IPS-NIHi7 (cell line): ENCODE measurements around the gene LRIT2.

Experiments
- DNase-seq: peaks from one replicate; pipeline ENCODE4 v3.0.0; 2012; ENCODE audit warnings: mixed read lengths; ENCODE audit errors: extremely low spot score

LRIT2 gene, protein sequence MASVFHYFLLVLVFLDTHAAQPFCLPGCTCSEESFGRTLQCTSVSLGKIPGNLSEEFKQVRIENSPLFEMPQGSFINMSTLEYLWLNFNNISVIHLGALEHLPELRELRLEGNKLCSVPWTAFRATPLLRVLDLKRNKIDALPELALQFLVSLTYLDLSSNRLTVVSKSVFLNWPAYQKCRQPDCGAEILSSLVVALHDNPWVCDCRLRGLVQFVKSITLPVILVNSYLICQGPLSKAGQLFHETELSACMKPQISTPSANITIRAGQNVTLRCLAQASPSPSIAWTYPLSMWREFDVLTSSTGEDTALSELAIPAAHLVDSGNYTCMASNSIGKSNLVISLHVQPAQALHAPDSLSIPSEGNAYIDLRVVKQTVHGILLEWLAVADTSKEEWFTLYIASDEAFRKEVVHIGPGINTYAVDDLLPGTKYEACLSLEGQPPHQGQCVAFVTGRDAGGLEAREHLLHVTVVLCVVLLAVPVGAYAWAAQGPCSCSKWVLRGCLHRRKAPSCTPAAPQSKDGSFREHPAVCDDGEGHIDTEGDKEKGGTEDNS

DNA sequence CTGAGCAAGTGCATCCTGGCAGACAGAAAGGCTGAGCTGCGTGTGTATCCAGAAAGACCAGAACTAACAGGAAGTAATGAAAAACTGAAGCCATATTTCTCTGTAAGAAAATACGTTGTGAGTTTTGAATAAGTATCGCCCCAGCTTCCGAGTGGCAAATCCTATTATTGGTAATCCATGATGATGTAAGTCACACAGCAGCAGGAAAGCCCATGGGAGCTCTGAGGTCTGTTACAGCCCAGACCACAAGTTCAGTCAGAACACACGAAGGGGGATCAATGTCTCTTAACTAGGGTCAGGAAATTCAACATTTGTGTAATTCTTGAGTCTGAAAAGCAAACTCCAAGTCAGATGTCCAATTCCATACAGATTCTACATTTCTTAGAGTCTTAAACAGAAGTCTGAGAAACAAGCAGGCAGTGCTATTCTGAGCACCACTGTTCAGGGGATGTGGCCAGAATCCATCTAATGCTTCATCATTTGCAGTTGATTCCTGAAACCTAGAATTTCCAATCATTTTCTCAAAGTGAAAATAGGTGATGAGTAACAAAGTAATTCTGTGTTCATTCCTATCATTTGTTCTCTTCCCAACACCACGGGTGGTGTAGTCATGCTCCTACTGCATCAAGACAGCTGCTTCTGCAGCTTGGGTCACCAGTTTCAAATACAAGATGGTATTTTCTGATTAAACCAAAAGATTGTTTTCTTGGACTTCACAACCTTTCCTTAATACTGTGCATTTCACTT, at the start of gene LRIT2:
TSS of gene LRIT2 (minus strand) at position 118 of the 747 bp plus-strand sequence. CDS start at position 94, 24 bp downstream.
- no peak for DNase-seq

DNA sequence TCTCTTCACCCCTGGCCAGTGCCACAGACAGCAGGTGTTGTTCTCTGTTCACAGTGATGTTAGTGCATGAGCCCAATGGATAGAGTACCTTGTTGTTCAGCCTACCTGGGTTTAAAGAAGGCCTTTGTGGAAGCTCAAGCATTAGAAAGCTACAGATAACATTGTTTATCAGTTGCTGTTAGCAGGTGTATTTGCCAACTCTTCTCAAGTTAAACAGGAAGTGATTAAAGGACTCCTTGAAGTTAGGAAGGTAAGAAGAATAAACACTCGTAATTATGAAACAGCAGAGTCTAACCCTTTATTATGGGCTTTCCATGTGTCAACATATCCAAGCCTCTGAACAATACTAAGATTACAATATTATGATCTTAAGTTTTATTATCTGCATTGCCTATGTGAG, 45.4 kb upstream of the LRIT2 start:
- no peak for DNase-seq

DNA sequence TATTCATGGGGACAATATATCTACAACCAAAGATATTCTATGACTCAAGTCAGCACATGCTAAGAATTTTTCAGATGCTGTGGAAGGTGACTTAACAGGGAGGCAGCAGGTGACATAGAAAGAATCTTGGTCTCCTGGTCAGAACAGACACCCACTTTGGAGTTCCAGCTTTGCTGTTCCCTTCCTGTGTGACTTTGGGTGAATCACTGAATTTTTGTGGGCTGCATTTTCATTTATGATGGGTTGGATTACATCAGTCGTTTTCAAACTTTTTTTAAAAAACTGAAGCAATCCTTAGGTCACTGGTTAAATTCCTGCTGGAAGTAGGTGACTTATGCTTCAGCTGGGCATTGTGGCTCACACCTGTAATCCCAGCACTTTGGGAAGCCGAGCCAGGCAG, 44.4 kb upstream of the LRIT2 start:
- no peak for DNase-seq

DNA sequence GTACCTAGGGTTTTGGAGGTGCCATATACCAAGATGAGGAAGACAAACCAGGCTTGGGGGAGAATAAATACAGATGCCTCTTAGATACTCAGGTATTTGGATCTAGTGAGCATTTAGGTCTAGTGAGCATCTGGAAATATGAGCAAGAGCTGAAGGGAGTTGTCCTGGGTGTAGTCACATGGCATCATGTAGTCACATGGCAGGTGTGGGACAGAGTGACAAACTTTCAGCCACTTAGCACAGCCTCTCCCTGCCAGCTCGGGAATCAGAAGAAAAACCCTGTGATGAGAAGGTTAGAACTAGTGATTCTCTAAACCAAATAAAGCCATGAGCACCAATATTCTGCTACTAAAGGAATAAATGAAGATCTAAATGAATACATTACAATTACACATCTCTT, 43.8 kb upstream of the LRIT2 start:
- DNase-seq = no peak

DNA sequence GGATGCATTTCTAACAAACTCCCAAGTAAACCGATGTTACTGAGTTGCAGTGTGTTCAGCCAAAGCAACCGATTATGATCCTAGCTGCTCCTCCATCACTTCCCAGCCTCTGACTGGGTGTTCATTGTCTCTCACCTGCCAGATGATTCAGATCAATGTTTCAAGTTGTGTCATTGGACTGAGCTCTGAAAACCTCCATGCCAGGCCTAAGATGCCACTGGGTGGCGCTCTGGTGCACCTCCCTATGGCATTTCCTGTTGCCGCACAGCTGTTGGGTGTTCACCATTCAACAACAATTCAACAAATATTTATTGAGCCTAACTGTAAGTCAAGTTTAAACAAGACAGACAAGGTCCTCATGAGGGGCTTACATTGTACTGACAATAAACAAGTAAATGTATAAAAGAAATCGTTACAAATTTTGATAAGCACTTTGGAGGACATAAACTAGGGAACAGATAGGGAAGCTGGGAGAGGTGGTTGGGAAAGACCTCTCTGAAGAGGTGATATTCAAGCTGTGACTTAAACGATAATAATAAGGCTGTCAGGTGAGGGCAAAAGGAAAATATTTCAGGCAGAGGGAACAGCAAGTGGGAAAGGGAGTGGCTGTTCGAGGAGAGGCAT, 42.3 kb upstream of the LRIT2 start:
- DNase-seq = peak; percentile 74

DNA sequence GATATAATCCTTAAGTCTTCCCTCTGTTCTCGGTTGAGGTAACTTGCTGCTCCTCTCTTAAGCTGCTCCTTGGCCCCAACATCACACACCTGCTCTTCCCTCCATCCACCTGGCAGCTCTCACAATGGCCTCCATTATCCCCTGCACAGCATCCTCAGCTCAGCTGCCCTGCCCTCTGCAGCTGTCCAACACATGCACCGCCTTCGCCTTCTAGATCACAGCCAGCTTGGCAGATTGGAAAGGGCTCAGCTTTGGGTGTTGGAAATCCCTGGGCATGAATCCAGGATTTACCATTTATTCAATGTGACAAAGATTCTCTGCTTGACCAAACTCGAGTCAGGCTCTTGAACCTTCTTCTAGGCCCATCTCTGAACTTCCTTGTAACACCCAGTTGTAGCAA, 40.1 kb upstream of the LRIT2 start:
- DNase-seq = no peak

DNA sequence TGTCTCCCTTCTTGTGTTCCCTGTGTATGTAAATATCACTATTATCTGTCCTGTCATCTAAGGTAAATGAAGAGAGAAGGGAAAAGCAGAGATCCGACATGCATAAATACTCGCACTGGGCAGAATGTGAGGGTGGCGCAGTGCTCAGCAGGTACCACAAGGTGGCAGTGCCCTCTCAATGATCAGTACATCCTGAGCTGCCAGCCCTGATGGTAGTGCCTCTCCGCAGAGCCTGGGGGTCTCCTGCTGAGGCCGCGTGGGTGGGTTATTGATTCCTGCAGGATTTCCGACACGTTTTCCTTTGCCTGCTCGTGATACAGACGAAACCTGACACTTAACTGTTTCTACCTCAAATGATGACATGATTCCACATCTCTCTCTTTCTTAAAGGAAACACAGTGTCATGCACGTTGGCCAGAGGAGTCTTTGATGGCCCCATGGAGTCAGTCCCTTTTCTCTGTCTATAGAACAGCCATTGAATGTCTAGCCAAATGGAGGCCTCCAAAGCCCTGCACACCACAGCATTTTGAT, 39.3 kb upstream of the LRIT2 start:
- peak; percentile 87 for DNase-seq

DNA sequence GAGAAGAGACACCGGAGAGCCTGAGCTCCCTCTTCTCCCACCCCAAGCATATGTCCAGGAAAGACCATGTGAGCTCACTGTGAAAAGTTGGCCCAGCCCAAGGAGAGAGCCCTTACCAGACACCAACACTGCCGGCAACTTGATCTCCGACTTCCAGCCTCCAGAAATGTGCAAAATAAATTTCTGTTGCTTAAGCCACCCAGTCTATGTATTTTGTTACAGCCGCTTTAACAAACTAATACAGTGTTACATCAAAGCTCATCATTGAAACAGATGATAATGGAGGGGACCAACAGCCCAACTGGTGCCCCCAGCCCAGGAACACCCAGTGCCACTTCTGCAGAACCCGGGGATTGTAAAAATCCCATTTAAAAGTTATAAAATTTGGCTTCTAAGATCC, 38.4 kb upstream of the LRIT2 start:
- DNase-seq = no peak

DNA sequence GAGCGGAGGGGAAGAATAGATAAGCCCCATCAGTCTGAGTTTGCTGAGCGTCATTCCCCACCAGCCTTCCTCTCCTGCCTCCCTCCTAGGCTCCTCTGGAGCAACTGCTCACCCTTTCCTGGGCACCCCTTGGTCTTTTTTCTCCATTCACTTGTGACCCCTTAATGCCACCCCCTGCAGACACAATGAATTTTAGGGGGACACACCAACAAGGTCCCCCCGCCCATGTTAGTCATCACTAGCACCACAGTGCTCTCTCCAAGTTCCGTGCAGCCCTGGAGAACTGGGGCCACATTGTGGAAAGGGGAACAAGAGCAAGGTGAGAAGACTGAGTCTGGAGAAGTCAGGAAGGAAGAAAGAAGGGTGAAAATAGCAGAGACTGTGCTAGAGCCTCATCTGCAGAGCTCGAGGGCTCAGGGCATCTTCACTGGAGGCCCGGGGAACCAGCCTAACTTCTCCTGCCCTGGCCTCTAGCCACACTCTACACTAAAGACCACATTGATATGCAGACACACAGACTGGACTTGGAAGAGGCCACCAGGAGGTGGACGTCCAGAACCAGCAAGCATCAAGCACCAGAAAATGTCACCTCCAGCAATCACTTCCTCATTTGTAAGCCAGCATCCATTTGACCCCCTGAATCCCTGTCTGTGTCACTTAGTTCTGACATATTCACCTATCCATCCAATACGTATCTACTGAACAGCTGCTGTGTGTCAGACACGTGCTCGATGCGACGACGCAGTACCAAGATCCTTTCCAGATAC, 37.0 kb upstream of the LRIT2 start:
- no peak for DNase-seq

DNA sequence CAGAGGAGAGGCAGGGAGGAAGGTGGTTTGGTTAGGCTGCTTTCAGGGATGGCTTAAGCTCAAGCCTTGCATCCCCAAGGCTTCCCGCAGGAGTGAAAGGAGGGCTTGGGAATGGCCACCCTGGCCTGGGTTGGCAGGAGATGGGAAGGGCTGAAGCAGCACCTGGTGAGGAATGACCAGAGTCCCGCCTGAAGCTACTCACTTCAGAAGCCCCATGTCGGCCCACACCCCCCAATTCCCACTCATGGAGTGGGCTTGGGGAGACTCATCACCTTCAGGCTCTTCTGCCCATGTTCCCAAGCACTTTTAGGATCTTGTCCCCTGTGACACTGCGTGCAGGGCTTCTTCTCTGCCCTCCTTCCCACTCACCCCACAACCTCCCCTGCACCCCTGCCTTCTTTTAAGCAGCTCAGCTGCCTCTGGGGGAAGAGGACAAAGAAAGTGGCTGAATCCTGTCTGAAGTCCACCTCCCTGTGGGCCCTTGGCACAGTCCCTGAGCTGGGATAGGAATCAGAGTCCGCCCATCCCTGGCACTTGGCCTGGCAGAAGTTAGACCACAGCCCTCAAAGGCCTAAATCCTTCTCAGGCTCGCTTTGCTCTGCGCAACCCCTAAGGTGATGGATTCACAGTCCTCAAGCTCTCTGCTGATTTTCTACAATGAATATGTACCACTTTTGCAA, 36.0 kb upstream of the LRIT2 start:
- no peak for DNase-seq

DNA sequence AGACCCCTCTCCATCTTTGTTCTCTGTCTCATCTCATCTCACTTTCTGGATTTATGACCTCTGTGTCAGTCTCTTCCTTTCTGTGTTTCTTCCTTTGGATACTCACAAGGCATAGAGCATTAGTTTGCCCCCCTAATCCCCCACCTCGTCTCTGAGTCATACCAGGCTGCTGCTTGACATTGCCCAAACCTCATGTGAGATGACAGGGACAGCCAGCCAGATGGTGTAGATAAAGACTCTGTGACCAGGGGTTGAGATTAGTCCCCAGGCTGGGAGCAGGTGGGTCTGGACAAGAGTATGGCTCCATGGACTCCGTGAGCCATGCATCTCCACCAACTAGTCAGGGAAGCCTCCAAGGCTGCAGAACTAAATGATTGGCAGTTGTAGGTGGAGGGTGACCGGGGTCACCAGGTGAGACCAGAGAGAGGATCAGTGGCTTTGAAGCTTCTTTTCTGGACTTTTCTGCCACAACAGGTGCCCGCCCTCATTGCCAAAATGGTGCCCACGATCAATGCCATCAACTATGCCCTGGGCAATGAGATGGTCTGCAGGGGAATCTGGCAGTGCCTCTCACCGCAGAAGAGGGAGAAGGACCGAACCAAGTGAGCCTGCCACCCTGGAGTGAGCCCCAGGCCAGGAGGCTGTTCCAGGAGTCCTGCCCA, 32.8 kb upstream of the LRIT2 start:
- DNase-seq = no peak

DNA sequence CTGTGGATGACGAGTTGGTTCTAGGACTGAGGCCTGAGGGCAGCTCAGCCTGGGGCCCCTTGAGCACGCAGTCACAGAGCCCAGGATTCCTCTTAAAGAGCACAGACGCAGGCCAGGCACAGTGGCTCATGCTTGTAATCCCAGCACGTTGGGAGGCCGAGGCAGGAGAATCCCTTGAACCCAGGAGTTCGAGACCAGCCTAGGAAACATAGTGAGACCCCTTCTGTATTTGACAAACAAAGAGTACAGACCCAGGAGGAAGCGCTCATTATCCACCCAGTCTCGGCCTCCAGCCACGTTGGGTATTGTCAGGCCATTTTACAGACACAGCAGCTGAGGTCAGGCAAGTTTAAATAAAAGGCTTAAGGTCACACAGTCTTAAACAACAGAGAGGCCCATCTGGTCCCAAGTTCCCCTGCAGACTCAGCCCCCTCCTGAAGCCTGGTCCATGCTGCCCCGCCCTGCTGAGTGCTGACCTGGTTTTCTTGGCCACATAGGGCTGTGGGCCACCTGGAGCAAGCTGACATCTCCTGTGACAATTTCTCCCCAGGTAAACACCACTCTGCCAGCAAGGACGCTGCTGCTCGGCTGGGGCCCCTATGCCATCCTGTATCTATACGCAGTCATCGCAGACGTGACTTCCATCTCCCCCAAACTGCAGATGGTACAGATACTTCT, 32.1 kb upstream of the LRIT2 start:
- no peak for DNase-seq

DNA sequence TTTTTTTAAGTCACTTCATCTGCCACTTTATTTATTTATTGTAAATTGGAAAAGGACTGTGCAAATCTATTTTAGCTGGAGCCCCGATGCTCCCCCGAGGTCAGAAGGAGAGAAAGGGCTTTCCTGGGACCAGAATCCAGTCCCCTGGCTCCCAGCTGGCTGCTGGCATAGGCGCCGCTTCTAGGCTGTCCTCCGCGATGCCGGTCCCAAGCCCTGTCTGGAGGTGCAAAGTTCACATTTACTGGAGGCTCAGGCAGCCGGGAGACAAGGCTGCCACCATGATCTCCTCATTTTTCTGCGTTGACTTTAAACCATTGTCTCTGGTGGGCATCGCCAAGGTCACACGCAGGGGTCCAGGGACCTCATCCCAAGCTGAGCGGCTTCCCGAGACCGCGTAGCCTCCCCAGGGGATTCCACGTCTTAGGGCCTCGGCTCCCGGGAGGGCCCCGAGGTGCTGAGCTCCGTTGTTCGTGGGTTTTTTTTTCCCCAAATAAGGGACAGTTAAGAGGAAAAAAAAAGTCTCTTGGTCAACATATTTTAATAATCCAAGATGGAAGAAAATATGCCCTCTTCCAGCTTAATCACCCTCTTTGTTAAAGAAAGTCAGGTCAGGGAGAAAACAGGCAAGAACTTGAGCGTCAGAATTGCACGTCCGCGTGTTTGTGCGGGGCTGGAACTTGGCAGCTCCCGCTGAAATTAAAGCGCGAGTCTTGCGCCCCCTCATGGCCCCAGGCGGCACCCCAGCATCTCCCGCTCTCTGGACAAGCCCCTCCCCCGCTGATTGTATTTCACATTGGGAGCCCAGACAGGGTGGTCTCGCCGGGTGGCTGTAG, 31.4 kb upstream of the LRIT2 start:
- peak; percentile 84 for DNase-seq

DNA sequence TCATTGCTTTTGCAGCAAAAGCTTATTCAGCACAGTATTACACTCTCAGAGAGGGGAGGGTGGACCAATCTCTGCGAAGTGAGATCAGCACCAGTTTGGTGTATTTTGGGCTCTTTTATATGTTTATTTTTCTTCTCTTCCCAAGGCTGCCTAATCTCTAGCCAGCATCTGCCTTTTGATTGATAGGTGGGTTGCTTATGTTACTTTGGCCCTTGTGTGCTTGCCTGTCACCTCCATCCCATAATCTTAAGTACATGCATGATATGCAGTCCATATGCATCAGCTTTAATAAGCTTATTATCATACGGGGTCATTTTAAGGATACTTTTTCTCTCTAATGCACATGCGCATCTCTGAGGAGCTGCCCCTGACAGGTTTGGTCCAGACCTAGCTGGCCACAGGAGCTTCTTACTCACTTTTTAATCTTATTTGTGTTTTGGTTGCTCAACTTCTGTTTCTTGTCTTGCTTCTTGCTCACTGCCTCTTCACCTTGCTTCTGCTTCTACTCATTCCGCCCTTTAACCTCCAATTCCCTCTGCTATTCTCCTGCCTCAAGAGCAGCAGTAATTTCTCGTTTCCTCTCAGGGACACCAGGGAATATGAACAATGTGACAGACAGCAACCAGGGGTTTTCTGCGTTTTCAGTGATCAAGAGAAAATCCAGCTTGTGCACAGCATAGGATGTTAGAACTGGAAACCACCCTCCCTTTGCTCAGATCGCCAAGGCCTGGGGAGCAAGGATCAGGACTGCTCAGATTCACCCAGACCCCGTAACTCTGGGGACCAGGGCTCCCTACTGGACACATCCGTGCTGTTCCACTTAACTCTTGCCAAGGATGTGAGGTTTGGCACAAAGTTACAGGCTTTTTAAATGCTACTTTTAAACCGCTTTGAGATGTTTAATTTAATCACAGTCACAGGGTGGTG, 29.5 kb upstream of the LRIT2 start:
- DNase-seq = no peak

DNA sequence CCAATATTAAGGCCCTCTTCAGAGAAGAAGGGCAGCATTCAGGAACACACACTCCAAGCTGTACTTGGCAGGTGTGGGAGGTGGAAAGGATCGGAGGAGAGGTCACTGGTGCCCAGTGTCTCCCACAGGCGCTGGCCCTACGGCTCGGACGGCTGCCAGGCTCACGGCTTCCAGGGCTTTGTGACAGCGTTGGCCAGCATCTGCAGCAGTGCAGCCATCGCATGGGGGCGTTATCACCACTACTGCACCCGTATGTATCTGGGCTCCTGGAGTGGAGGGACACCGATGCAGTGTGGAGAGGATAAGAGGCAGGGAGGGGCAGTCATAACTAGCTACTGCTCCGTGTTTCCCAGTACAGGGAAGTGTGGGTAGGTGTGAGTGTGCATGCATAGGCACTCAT, 23.4 kb upstream of the LRIT2 start:
- no peak for DNase-seq

DNA sequence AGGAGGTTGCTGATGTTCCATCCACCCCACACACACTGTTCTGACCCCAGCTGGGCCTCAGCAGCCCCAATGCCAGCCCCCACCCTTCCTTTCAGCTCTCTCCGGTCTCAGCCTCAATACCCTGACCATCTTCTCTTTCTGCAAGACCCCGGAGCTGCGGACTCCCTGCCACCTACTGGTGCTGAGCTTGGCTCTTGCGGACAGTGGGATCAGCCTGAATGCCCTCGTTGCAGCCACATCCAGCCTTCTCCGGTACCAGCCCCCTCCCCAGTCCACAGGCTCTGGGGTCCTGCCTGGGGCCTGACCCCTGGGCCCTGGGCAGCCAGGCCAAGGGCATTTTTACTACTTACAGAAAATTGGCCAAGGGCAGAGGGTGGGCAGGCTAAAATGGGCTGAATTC, 22.2 kb upstream of the LRIT2 start:
- DNase-seq = no peak

DNA sequence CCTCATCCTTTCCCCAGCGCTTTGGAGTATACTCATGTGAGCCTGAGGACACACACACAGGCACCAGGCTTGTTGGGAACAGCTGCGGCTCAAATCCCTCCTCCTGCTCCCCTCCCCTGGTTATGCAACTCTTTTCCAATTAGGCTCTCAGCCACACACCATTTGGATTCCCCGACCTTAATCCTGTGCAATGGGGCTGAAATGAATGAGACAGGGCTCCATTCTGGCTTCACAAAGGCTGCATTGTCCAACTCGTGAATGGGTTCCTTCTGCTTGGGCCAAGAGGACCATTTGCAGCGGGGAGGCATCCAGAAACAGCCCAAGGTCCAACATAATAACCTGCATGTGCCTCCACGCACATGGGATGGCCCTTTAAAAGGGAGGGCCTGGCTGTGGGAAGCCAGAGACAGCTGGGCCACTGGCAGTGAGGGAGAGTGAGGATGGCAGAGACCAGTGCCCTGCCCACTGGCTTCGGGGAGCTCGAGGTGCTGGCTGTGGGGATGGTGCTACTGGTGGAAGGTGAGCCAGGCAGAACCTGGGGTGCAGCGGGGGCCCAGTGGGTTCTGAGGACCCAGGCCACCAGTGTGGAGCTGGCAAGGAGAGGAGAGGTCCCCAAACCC, 19.4 kb upstream of the LRIT2 start, which contains the start of gene RGR:
TSS of gene RGR (plus strand) at position 403 of the 620 bp plus-strand sequence. CDS start at position 441, 38 bp downstream.
- no peak for DNase-seq
